ENCODE results near the gene TPCN2. TPM values are rescaled to one million over a fixed set of nuclear protein-coding genes. Genes with fewer than 3 reads are reported as not detected.

Gene TPCN2
- total RNA-seq, 1 experiment from 2014 or later: 15.2 TPM

GRCh38 chr11:69053546-69054396 lies 5.0 kb downstream of the TPCN2 start:
- no TSS peak for BruUV-seq (replicated peaks)
- no peaks in the 10 kb centered on the region for H3K9me3 ChIP-seq (ENCODE audit: control insufficient read depth in 1 of 2, insufficient read depth in 1 of 2, low read depth in 1 of 2, low read length in 2 of 2)
- no peak overlapping the region for H2AFZ ChIP-seq (ENCODE audit: low read depth, low read length, poor library complexity, severe bottlenecking)
- H3K9me2 ChIP-seq (ENCODE audit: insufficient read depth): no peaks in the 10 kb centered on the region
- peaks cover 41% of the 10 kb centered on the region for H3K79me2 ChIP-seq (ENCODE audit: insufficient read depth, low read length)
- intact Hi-C loops (cut with micrococcal nuclease): no loop called here
- CTCF ChIA-PET: no interaction called here
- H3K4me2 ChIP-seq (ENCODE audit: low read length): no peak overlapping the region
- RAD21 ChIA-PET (ENCODE audit: low non-redundant PET in 1 of 2, low total read pairs in 2 of 2, uncharacterized antibody in 2 of 2, unreplicated experiment in 2 of 2): no interaction called here
- H3K27ac ChIP-seq (ENCODE audit: low read depth, low read length): no peak overlapping the region
- H3K9ac ChIP-seq (ENCODE audit: low read length): no peak overlapping the region
- POLR2A ChIA-PET: no interaction called here
- H3K4me3 ChIP-seq (replicated peaks in 1 of 2; ENCODE audit: low read depth in 1 of 2, low read length in 2 of 2): no peak overlapping the region
- H3K36me3 ChIP-seq (ENCODE audit: control insufficient read depth in 1 of 2, insufficient read depth in 2 of 2, low read length in 2 of 2): no peaks in the 10 kb centered on the region
- TF ChIP-seq ZFX (IDR thresholded peaks at IDR 0.05) (no peak), EGR1 (IDR thresholded peaks at IDR 0.05; ENCODE audit: low read depth) (no peak), JUND (IDR thresholded peaks at IDR 0.05) (no peak), MAX (IDR thresholded peaks at IDR 0.05) (no peak), ELF1 (IDR thresholded peaks at IDR 0.05; ENCODE audit: borderline replicate concordance, low read depth) (no peak), TCF7L2 (IDR thresholded peaks at IDR 0.05; ENCODE audit: borderline replicate concordance, extremely low read depth, insufficient read depth, insufficient read length) (no peak), SP1 (IDR thresholded peaks at IDR 0.05; ENCODE audit: low read depth) (no peak), POLR2A (IDR thresholded peaks at IDR 0.05; ENCODE audit: borderline replicate concordance, extremely low read depth, insufficient read depth, insufficient read length) (no peak), REST (IDR thresholded peaks at IDR 0.05; ENCODE audit: low read depth) (no peak), RAD21 (IDR thresholded peaks at IDR 0.05; ENCODE audit: low read depth) (no peak), ATF3 (IDR thresholded peaks at IDR 0.05) (no peak), EZH2phosphoT487 (IDR thresholded peaks at IDR 0.05; ENCODE audit: borderline replicate concordance) (no peak), CBX3 (IDR thresholded peaks at IDR 0.05; ENCODE audit: low read depth) (no peak), EZH2 (IDR thresholded peaks at IDR 0.05) (no peak), YY1 (IDR thresholded peaks at IDR 0.05; ENCODE audit: extremely low read depth, insufficient replicate concordance, low read depth, low read length) (no peak), ZNF274 (IDR thresholded peaks at IDR 0.05; ENCODE audit: low read depth, low read length) (no peak), FOSL1 (IDR thresholded peaks at IDR 0.05; ENCODE audit: low read depth) (no peak)
- peaks cover 6 to 8% of the 10 kb centered on the region in 2 experiments; a peak in 2 of 4 replicates for H3K4me1 ChIP-seq (ENCODE audit: control insufficient read depth in 1 of 2, insufficient read depth in 2 of 2, low read length in 2 of 2)
- no peak for DNase-seq (ENCODE audit: low read depth, low spot score)
- no peaks in the 10 kb centered on the region for H4K20me1 ChIP-seq (ENCODE audit: insufficient read depth)
- ATAC-seq: no peak
- H3K27me3 ChIP-seq (ENCODE audit: insufficient read depth, low read length): no peaks in the 10 kb centered on the region
